HG02763 (cell line): ENCODE results near the gene PARD6B.
"Not testable (repeated sequence)": the region's sequence is repeated elsewhere in the genome, so short reads cannot be mapped to it uniquely, and the experiment has no call there.

Experiments
- ATAC-seq: cut with Tn5 transposase; IDR thresholded peaks from one replicate; pipeline ENCODE4 v1.9.1; 2021; ENCODE audit warnings: mild to moderate bottlenecking, moderate library complexity; ENCODE audit not compliant: unreplicated experiment

The PARD6B gene

GRCh38 chr20:50744143-50744792, 12.9 kb downstream of the PARD6B start:
- ATAC-seq = no peak

GRCh38 chr20:50745634-50746137, 14.3 kb downstream of the PARD6B start:
- no peak for ATAC-seq

DNA sequence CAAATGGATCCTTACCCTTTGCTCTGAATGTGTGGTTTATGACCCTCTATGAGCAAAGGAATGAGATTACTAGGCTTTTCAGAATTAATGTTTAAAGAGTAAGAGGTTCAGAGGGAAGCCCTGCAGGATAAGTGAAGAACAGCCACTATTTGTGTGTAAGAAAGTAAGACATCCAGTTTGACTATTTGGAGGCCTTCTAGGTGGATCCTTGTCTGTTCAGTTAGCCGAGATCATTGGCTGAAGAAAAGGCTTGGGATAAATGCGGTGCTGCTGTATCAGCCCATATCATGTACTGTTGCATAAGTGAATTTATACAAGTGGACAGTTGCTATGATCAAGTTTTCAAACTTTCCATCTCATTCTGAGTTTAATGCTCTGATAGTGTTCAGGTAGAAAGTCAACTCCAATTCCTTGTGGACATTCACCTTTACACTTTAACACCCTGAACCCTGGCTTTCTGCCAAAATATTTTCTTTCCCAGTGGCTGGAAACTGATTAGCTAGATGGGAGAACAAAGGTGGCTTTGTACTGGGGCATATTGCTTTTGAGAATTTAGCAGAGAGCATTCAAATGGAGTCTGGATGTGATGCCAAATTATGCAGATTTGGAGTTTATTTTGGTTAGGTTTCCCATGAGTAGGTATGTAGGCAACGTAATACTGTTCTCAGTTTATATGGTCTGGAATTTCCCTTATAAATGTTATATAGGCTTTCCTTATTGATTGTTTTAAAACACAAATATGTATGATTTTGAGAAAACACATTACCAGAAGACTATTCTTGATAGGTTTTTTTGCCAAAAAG, 15.0 kb downstream of the PARD6B start:
- ATAC-seq = no peak

- no peak for ATAC-seq
Measured at GRCh38 chr20:50747275-50747674, 15.9 kb downstream of the PARD6B start.

GRCh38 chr20:50750145-50750671, 18.8 kb downstream of the PARD6B start:
- no peak for ATAC-seq

DNA sequence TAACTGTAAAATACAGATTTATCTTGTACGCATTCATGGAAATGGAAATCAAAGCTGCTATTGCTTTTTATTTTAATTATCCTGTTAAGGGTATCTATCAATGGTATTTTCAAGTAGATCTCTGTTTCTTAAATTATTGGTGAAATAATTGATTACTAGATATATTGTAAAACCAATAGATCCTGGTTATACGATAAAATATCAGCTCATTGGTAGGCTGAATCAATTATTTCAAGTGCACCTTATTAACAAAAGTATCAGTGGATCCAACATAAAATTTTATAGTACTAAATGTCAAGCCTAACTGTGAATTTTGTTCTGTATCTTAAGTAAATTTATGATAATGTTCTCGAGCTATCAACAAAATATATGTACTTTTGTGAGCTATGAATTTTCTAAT, 21.8 kb downstream of the PARD6B start:
- no peak for ATAC-seq

- ATAC-seq = no peak
Measured at GRCh38 chr20:50754420-50754819, 23.0 kb downstream of the PARD6B start.

- no peak for ATAC-seq
Measured at GRCh38 chr20:50756447-50756846, 25.1 kb downstream of the PARD6B start.

GRCh38 chr20:50758469-50758868, 27.1 kb downstream of the PARD6B start:
- no peak for ATAC-seq

GRCh38 chr20:50758992-50759391, 27.6 kb downstream of the PARD6B start:
- no peak for ATAC-seq

GRCh38 chr20:50759678-50760077, 28.3 kb downstream of the PARD6B start:
- ATAC-seq = no peak

DNA sequence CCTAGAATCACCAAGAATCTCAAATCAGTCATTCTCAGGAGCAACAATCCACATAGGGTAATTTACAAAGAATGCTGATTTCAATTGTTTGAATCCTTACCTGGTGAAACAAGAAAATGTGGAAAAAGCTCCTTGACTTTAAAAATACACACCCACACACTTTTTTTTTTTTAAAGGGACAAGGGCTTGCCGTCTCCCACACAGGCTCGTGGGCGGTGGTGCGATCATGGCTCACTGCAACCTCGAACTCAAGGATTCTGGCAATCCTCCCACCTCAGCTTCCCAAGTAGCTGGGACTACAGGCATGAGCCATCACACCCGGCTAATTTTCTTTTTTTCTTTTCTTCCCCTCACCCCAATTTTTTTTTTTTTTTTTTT, 30.7 kb downstream of the PARD6B start:
- ATAC-seq = no peak

DNA sequence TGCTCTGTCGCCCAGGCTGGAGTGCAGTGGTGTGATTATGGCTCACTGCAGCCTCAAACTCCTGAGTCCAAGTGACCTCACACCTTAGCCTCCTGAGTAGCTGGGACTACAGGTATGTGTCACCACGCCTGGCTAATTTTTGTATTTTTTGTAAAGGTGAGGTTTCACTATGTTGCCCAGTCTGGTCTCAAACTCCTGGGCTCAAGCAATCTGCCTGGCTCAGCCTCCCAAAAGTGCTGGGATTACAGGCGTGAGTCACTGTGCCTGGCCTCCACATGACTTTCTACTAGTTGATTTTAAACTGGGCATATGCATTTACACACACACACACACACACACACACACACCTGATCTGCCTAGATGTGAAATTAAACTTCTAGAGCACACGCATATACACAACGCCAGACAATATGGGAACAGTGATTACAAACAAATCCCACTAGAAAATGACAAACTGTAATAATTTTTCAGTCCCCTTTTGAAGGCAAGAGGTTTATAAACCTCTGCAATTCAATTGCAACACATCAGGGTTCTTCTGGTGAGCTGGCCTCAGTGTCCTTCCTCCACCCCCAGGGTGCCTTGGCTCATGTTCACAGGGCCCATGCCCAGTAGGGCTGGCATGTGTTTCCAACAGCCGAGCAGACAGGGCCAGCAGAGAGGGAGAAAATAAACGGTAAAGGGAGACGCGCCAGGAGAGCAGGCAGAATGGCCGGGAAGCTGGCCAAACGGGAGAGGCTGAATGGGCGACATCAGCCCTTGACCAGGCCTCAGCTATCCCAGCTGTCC, 31.2 kb downstream of the PARD6B start:
- ATAC-seq = no peak

- not testable (repeated sequence) for ATAC-seq
Measured at GRCh38 chr20:50763550-50764458, 32.4 kb downstream of the PARD6B start.

DNA sequence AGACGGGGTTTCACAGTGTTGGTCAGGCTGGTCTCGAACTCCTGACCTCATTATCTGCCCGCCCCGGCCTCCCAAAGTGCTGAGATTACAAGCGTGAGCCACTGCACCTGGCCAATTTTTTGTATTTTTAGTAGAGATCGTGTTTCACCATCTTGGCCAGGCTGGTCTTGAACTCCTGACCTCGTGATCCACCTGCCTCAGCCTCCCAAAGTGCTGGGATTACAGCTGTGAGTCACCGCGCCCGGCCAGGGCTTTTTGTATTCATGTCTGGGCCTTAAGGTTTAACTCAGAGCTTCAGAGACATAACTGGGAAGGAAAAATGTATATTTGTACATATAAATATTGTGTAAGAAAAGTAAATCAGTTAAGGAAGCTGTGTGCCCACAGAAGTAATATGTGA, 33.9 kb downstream of the PARD6B start:
- ATAC-seq = not testable (repeated sequence)

DNA sequence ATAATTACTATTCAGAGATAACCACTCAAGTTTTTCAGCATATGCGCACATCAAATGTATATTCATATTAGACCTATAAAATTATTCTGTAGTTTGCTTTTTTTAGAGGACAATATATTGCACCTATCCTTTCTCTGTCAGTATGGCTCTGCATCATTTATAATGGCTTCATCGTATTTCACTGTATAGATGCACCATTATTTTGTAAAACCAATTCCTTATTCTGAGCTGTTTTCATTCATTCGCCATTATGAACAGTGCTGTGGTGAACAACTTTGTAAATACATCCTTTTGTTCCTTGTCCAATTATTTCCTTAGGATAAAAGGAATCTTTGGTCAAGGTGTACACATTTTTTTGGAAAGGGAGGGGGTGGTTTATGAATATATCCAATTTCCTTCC, 34.3 kb downstream of the PARD6B start:
- no peak for ATAC-seq

GRCh38 chr20:50766955-50767809, 35.8 kb downstream of the PARD6B start:
- ATAC-seq = not testable (repeated sequence)

GRCh38 chr20:50768991-50769390, 37.6 kb downstream of the PARD6B start:
- ATAC-seq = not testable (repeated sequence)

GRCh38 chr20:50769551-50770085, 38.2 kb downstream of the PARD6B start:
- not testable (repeated sequence) for ATAC-seq
